Breast epithelium (tissue), 4 donors: ENCODE measurements around the gene ISG20. TPM values are rescaled to one million over a fixed set of nuclear protein-coding genes. Genes with fewer than 3 reads are reported as not detected.
"Not testable (repeated sequence)": the region's sequence is repeated elsewhere in the genome, so short reads cannot be mapped to it uniquely, and the experiment has no call there.

Source experiments
- DNase-seq, 2 donors: peaks; one replicate each; pipeline ENCODE4 v3.0.0-alpha.2; 2019; ENCODE audit warnings: low spot score in 2 of 2
- H3K27ac ChIP-seq, 2 donors: fragments of 200-600 bp; sonication (generic) in 1 of 2; one replicate each; pipeline ENCODE4 v1.5.1; 2016 to 2019; ENCODE audit warnings: mild to moderate bottlenecking in 1 of 2
- H3K27me3 ChIP-seq, 2 donors: fragments of 200-600 bp; sonication (generic) in 1 of 2; one replicate each; pipeline versions ENCODE4 v1.5.1 to v1.6.0; 2017 to 2019; ENCODE audit warnings: control low read depth in 1 of 2, mild to moderate bottlenecking in 1 of 2
- H3K36me3 ChIP-seq: fragments of 200-600 bp; one replicate; pipeline ENCODE4 v1.5.1; 2019
- H3K4me1 ChIP-seq, 2 donors: fragments of 200-600 bp; sonication (generic); one replicate each; pipeline ENCODE4 v1.5.1; 2016 to 2019; ENCODE audit warnings: control low read depth in 1 of 2
- H3K4me3 ChIP-seq, 3 donors: fragments of 200-600 bp; sonication (generic); 1 replicate in 2 of 3; 2 replicates in 1 of 3; pipeline ENCODE4 v1.5.1; 2016 to 2019; ENCODE audit warnings: mild to moderate bottlenecking in 3 of 3, moderate library complexity in 2 of 3
- H3K9me3 ChIP-seq, 2 donors: fragments of 200-600 bp; sonication (generic) in 1 of 2; one replicate each; pipeline ENCODE4 v1.5.1; 2016 to 2019; ENCODE audit warnings: control low read depth in 1 of 2
- CTCF ChIP-seq, 3 donors: fragments of 450-650 bp; IDR thresholded peaks; one replicate each; pipeline ENCODE4 v1.5.1; 2016 to 2017; ENCODE audit warnings: antibody characterized with exemption in 3 of 3, mild to moderate bottlenecking in 3 of 3, moderate library complexity in 3 of 3
- POLR2A ChIP-seq: fragments of 450-650 bp; IDR thresholded peaks from one replicate; pipeline ENCODE4 v1.6.1; 2016; ENCODE audit warnings: antibody characterized with exemption, mild to moderate bottlenecking, moderate library complexity
- POLR2AphosphoS5 ChIP-seq, 3 donors: sonication (generic); formaldehyde crosslinking; IDR thresholded peaks; one replicate each; pipeline ENCODE4 v1.6.1; 2017; ENCODE audit warnings: antibody characterized with exemption in 3 of 3
- intact Hi-C: fragments of 100-400 bp; cut with DNase I; formaldehyde crosslinking; loops from one replicate; pipeline ENCODE4 v1.15.1; 2023; ENCODE audit warnings: low total_unique reads
- total RNA-seq, 3 donors: library from RNA; depleted of rRNA; stranded (reverse); fragments of >200 nt; gene quantifications; one replicate each; pipeline ENCODE4 v1.1.0, GENCODE V29; 2016

The ISG20 gene
- total RNA-seq, 3 donors from 2014 or later: 7.4 to 34.4 (median 18.6) TPM

DNA sequence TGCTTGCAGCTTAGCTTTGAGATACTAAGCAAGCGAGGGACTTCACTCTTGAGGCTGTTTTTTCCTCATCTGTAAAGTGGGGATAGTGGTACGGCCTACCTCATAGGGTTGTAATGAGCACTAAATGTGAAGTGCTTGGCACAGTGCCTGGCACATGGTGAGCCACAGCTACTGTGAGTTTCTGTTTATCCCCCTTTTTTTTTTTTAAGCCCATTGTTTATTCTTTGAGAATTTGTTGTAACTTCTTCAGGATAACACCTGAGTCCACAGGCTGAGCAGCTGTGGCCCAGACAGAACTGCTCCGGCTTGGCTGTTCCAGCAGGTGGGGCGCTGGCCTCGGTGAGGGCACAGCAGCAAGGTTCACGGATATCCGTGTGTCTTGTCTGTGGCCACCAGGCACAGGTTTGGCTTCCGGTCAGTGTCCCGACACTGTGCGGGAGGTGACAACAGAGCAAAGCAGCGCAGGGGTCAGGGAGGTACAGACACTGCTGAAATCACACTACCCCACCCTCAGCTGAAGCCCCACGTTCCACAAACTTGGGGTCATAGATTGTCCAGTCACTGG is 7.3 kb upstream of the ISG20 start:
- Histone ChIP-seq H3K36me3 (no peaks in the 10 kb centered on the region), H3K4me3 (no peak overlapping the region), H3K9me3 (no peaks in the 10 kb centered on the region), H3K4me1 (no peaks in the 10 kb centered on the region), H3K27me3 (no peaks in the 10 kb centered on the region), H3K27ac (peak overlapping the region; percentile 64 to 79)
- intact Hi-C loops: no loop called here
- TF ChIP-seq CTCF (IDR thresholded peaks at IDR 0.05) (peak in 1 of 3 donors; percentile 28), POLR2A (no peak), POLR2AphosphoS5 (IDR thresholded peaks at IDR 0.05) (no peak)
- DNase-seq: no peak

GRCh38 chr15:88632797-88633196 is 6.0 kb upstream of the ISG20 start:
- H3K4me1 ChIP-seq, DNase-seq, intact Hi-C loops, H3K4me3 ChIP-seq, H3K27me3 ChIP-seq, H3K9me3 ChIP-seq, H3K27ac ChIP-seq, H3K36me3 ChIP-seq: not testable (repeated sequence)

- Histone ChIP-seq H3K27ac (no peak overlapping the region), H3K36me3 (no peaks in the 10 kb centered on the region), H3K4me3 (no peak overlapping the region), H3K4me1 (peaks cover 0 to 5% of the 10 kb centered on the region in 2 donors), H3K27me3 (no peaks in the 10 kb centered on the region), H3K9me3 (no peaks in the 10 kb centered on the region)
- TF ChIP-seq POLR2AphosphoS5 (IDR thresholded peaks at IDR 0.05) (no peak), POLR2A (no peak), CTCF (IDR thresholded peaks at IDR 0.05) (no peak)
- intact Hi-C loops: no loop called here
- DNase-seq: no peak
Observed at GRCh38 chr15:88634449-88634848, 4.4 kb upstream of the ISG20 start.

GRCh38 chr15:88635318-88635717 is 3.5 kb upstream of the ISG20 start:
- intact Hi-C loops: no loop called here
- H3K27me3 ChIP-seq: no peaks in the 10 kb centered on the region
- peaks cover 0 to 11% of the 10 kb centered on the region in 2 donors for H3K4me1 ChIP-seq
- H3K36me3 ChIP-seq: no peaks in the 10 kb centered on the region
- H3K4me3 ChIP-seq: no peak overlapping the region
- TF ChIP-seq CTCF (IDR thresholded peaks at IDR 0.05) (no peak), POLR2A (no peak), POLR2AphosphoS5 (IDR thresholded peaks at IDR 0.05) (no peak)
- no peak overlapping the region for H3K27ac ChIP-seq
- DNase-seq: no peak
- H3K9me3 ChIP-seq: no peaks in the 10 kb centered on the region

DNA sequence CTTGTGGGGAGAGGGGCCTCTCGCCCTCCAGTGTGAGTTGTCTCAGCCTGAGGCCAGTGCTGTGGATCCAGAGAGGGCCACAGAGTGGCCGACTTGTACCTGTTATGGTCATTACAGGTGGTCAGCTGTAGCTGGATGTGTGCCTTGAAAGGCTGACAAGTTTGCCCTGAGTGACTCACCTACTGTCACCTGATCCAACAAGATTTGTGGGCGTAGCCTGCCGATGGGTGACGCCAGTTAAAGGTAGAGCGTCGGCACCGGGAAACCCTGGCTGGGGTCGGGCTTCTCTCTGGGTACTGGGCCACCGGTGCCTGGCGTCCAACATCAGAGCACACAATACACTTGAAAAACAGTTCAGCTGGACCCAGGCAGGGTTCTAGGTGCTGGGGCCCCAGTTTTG is 2.8 kb upstream of the ISG20 start:
- H3K27me3 ChIP-seq: no peaks in the 10 kb centered on the region
- H3K4me3 ChIP-seq: no peak overlapping the region
- TF ChIP-seq POLR2AphosphoS5 (IDR thresholded peaks at IDR 0.05): peak in 1 of 3 donors; percentile 36
- TF ChIP-seq POLR2A: no peak
- no peaks in the 10 kb centered on the region for H3K36me3 ChIP-seq
- H3K4me1 ChIP-seq: peaks cover 0 to 11% of the 10 kb centered on the region in 2 donors
- H3K9me3 ChIP-seq: no peaks in the 10 kb centered on the region
- H3K27ac ChIP-seq: peak overlapping the region; percentile 45 to 73
- DNase-seq: peak; percentile 73
- intact Hi-C loops: no loop called here

DNA sequence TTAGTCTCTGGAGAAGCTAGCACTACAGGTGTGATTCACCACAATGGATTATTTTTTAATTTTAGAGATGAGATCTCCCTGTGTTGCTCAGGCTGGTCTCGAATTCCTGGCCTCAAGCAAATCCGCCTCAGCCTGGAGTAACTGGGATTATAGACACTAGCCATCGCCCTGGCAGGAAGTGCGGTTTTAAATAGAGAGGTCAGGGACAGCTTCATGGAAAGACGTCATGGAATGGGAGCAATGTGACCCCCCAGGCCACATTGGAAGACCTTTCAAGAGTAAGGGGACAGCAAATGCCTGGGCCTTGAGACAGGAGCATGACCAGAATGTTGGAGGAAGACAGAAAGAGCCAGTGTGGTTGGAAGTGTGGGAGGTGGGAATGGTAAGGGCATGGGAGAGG is 2.2 kb upstream of the ISG20 start:
- H3K4me3 ChIP-seq: no peak overlapping the region
- H3K36me3 ChIP-seq: no peaks in the 10 kb centered on the region
- H3K9me3 ChIP-seq: no peaks in the 10 kb centered on the region
- peaks cover 0 to 11% of the 10 kb centered on the region in 2 donors for H3K4me1 ChIP-seq
- intact Hi-C loops: no loop called here
- peak overlapping the region; percentile 45 to 73 for H3K27ac ChIP-seq
- TF ChIP-seq CTCF (IDR thresholded peaks at IDR 0.05): no peak
- no peak for TF ChIP-seq POLR2A
- TF ChIP-seq POLR2AphosphoS5 (IDR thresholded peaks at IDR 0.05): no peak
- no peaks in the 10 kb centered on the region for H3K27me3 ChIP-seq
- DNase-seq: no peak
